ENCODE measurements around the gene TMEM120B.
A peak's percentile ranks its signal among the peaks of the same experiment; 100 is the strongest.

TMEM120B gene

GRCh38 chr12:121793838-121794533, 81.4 kb downstream of the TMEM120B start:
- peak; percentile 96 to 97 for DNase-seq

DNA sequence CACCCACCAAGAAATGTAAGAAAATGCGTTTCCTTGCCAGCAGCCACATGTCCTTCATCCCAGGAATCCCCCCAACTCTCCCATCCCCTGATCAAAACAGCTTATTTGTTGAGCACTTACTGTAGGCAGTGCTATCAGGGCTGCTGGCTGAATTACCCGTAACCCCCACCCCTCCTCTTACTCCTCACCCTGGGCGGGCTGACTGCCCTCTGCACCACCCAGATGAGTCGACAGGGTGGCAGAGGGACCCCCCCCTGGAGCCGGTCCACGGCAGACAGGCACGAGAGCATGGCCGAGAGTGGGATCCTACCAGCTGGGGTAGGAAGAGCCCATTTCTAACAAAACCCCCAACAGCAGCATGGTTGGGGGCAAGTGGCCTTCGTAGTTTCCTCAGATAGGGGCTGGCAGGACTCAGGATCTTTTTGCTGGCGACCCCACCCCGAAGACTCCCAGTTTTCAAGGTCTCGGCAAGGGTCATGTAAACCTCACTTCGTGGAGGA, 82.0 kb downstream of the TMEM120B start:
- peak in 1 of 2 donors; percentile 42 for DNase-seq

DNA sequence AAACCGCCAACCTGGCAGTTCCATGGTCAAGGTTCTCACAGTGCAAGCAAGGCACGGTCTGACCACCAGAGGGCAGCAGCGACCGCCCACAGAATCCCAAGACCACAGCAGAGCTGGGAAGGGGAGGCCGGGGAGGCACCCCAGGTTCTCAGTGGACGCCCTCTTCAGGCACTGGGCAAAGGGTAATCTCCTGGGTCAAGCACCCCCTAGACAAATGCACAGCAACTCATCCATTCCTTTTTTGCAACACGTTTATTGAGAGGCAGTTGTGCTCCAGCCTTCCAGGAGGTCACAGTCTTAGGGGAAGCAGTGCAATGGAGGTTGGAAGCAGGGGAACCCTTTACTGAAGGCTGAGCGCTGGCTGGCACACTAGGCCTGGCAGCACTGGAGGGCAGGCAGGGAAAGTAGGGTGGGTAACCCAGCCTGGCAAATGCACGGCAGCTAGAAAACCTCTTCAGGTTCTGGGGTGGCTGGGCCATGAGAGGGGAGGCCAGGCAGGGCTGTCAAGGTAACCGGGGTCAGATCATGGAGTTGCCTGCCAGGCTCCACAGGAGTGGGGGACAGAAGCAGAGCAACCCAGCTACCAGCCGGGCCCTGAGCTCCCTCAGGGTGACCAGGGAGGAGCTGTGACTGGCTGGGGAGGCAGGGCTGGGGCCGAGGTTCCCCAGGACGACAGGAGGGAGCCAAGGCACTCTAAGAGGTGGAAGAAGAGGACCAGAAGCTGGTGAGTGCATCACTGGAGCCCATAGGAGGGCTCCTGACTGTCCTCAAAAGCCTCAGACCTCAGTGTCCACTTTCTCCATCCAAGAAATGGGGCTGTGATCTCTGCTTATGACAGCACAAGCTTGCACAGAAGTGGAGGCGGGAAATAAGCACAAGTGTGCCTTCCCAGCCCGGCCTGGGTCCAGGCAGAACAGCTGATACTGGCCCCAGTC, 82.7 kb downstream of the TMEM120B start:
- peak; percentile 89 for DNase-seq

DNA sequence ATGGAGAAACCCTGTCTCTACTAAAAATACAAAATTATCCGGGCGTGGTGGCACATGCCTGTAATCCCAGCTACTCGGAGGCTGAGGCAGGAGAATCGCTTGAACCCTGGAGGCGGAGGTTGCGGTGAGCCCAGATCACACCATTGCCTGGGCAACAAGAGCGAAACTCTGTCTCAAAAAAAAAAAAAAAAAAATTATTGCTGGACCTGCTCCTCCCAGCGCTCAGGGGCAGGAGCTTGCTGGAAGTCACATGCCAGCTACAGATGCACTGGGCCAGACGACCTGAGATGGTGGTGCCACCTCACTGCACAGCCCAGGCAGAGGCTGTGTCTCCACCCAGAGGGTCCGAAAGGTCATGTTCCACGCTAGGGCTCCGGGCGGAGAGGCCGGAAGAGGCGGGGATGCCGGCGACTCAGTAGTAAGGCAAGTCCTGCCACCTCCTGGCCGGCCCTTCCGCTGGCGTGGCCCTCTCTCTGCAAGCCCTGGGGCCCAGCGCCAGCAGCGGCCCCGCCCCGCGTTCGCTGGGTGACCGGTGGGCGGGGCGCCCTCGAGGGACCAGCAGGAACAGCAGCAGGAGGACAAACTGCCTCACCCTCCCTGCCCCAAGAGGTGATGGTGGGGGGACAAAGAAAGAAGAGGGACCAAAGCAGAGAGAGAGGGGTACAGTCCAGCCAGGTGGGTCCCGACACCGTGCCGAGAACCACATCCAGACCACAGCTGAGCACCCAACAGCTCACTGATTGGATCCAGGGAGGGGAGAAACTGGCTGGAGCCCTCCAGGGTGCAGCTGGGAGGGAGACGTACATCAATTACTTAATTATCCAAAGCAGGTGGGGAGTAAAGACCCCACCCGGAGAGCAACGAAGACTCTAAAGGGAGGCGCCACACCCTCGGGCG, 84.6 kb downstream of the TMEM120B start:
- DNase-seq = no peak

DNA sequence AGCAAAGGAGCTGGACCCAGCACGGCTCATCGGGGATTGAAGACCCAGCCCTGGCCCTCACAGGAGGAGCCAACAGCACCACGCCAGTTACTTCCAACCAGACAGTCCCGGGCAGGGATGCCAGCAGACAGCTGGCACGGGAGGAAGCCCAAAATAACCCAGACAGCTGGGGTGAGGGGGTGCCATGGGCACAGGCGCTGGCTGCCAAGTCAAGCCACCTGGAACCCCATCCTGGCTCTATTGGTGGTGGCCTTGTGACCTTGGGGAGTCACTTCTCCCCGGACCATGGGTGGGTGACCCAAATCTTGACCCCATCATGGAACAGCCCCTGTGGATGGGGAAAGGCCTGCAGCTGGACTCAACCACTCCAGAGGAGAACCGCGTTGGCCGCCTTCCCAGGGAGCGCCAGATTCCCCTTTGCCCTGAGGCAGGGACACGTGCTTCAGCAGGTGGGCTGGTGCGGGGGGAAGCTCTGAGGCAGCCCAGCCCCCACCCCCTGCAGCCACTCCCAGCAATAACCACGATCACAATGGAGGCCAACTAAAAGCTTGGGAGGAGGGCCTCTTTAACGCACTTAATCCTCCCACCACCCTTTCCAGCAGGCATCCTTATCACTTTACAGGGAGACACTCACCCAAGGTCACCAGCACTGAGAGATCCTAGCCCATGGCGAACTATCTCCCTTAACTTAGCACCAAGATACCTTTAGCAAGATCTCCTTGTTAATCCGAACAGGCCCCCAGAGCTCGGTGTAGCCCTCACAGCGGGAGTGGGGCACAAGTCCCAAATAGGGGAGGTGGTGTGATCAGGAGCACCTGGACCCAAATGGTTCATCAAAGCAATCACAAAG, 85.6 kb downstream of the TMEM120B start:
- no peak for DNase-seq

DNA sequence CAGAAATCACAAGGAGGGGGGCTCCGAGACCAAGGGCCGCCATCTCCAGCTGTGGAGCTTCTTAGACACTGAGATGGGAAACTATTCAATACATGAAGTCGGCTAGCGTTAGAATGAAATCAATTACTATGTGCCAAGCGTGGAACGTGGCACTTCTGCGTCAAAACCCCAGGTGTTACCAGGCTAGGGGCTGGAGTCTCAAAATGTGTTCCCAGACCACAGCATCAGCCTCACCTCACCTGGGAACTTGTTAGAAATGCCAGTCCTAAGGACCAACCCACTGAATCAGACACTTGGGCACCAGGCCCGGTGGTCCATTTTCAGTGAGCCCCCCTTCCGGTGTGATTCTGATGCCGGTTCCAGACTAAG, 86.2 kb downstream of the TMEM120B start:
- no peak for DNase-seq

DNA sequence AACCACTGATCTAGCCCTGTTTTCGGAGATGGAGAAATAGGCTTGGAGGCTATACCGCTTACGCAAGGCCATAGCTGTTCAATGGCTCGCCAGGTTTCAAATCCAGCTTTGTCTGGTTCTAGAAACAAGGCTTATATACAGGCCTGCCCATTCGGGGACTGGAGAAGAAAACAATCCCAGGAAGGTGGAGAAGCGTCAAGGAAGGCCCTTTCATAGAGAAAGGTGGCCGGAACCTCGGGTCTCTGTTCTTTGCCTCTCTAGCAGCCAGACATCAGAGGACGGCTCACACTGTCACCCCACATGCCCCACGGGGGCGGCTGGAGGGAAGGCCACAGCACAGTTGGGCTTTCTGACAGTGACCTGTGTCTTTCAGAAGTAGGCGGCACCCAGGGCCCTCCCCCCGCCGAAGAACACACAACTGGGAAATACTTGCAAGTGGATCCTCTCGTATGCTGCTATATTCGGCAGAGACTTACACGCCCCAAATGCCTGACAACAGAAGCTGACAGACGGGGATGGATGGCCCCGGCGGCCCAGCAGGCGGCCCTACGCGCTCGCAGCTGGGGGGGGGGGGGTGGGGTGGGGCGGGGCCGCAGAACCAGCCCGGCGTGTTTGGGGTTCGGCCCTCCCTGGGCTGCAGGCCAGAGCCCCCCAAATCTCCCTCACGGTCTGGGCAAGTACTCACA, 86.7 kb downstream of the TMEM120B start:
- peak; percentile 62 for DNase-seq

DNA sequence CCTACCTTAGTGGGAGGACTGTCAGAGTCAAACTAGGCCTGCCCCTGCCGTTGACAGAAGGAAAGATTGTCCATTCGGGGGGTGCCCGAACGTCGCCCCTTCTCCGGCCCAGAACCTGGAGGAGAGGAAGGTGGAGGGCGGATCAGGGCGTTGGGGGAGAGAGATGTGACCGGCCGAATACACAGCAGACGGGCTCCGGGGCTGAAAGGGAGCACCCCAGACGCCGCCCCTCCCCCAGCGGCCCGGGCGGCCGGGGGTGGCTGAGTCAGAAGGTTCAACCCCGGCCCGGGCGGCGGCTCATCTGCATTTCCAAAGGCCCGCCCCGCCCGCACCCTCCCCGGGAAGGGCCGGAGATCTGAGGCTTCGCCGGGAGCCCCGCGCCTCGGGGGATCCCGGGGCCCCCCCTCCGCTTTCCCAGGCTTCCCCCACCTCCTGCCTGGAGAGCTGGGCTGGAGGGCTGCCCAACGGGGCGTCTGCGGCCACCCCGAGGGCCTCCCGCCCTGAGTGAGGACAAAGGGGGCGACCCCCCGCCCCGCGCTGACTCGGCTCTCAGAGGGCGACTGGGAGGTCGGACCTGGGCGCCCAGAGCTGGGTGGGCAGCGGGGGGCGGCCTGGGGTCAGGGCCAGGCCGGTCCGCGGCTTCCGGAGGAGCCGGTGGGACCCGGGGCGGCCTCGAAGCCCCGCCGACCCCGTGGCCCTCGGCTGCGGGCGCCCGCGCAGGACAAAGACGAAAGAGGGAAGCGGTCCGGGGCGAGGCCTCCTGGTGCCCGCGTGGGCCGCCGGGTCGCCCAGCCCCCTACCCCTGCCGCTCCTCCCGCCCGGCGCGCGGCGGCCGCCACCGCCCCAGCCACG, 87.5 kb downstream of the TMEM120B start:
- peak; percentile 84 to 87 for DNase-seq

- peak; percentile 71 to 75 for DNase-seq
Measured at GRCh38 chr12:121800694-121801594, 88.4 kb downstream of the TMEM120B start.

GRCh38 chr12:121801595-121802484, 89.3 kb downstream of the TMEM120B start:
- peak in 1 of 2 donors; percentile 52 for DNase-seq

DNA sequence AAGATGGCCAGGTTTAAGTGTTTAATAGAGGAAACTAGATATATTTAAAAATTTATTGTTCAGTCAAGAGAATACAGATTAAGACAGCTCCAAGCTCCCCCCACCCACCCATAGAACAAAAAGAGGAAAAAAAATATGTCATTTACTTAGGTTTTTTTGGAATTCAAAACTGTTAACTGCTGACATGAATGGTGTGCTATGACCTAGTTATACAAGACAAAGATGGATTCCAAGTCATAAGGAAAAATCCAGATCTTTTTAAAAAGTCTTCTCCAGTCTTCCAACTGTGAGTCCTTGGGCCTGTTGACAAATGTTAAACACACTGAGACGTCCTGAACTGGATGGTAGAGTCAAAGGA, 89.9 kb downstream of the TMEM120B start:
- no peak for DNase-seq

GRCh38 chr12:121802843-121803698, 90.5 kb downstream of the TMEM120B start:
- peak; percentile 87 to 89 for DNase-seq

DNA sequence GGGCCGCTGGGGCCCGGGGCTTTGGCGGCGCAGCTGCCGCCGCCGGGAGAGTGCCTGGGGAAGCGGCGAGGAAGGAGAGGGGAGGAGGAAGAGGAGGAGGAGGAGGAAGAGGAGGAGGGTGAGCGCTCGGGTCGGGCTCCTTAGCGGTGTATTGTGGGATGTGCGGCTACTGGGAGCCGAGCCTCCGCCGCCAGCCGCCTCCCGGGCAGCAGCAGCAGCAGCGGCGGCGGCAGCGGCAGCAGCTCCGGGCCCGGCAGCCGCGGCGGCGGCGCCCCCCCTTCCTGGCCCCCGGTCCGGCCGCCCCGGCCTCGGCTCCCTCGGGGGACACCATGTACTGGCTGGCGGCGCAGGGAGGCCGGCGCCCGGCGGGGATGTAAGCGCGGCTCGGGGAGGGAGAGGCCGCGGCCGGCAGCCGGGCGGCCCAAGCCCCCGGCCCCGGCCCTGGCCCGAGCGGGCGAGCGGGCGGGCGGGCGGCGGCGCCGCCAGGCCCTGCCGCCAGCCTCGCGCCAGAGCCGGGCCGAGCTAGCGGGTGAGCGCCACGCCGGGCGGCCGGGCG, 91.4 kb downstream of the TMEM120B start, which contains the start of gene SETD1B:
SETD1B (plus strand) TSS at position 149 of the 556 bp plus-strand sequence. CDS start 729 bp downstream, outside the sequence.
- peak; percentile 61 to 69 for DNase-seq

GRCh38 chr12:121804417-121805111, 92.0 kb downstream of the TMEM120B start:
- peak; percentile 60 to 65 for DNase-seq

GRCh38 chr12:121805171-121806008, 92.8 kb downstream of the TMEM120B start:
- DNase-seq = no peak
